ENCODE results near the gene ACAP1. TPM values are rescaled to one million over a fixed set of nuclear protein-coding genes. Genes with fewer than 3 reads are reported as not detected.
A peak's percentile ranks its signal among the peaks of the same experiment; 100 is the strongest.

Gene ACAP1
- total RNA-seq, 1 donor from 2014 or later, result 1.3 TPM

GRCh38 chr17:7317161-7317803 lies 19.0 kb upstream of the ACAP1 start:
- Mint-ChIP-seq H3K36me3 (ENCODE audit: low read depth) (peaks cover 12% of the 10 kb centered on the region), H3K27ac (ENCODE audit: unreplicated experiment) (peak overlapping the region; percentile 12), H3K4me1 (peaks cover 27% of the 10 kb centered on the region), H3K4me3 (peak overlapping the region; percentile 82), H3K9me3 (no peaks in the 10 kb centered on the region), H3K27me3 (ENCODE audit: low read depth) (peaks cover 7% of the 10 kb centered on the region)
- no peak for DNase-seq (ENCODE audit: low read depth, low spot score)
- no peak for TF ChIP-seq CTCF (conservative IDR thresholded peaks at IDR 0.05)

GRCh38 chr17:7318121-7318860 lies 18.0 kb upstream of the ACAP1 start:
- Mint-ChIP-seq H3K27me3 (ENCODE audit: low read depth) (peaks cover 5% of the 10 kb centered on the region), H3K27ac (ENCODE audit: unreplicated experiment) (no peak overlapping the region), H3K36me3 (ENCODE audit: low read depth) (peaks cover 3% of the 10 kb centered on the region), H3K4me3 (peak overlapping the region; percentile 82), H3K9me3 (no peaks in the 10 kb centered on the region), H3K4me1 (peaks cover 19% of the 10 kb centered on the region)
- DNase-seq (ENCODE audit: low read depth, low spot score), result no peak
- no peak for TF ChIP-seq CTCF (conservative IDR thresholded peaks at IDR 0.05)

- Mint-ChIP-seq H3K27me3 (ENCODE audit: low read depth) (no peaks in the 10 kb centered on the region), H3K27ac (ENCODE audit: unreplicated experiment) (no peak overlapping the region), H3K9me3 (no peaks in the 10 kb centered on the region), H3K36me3 (ENCODE audit: low read depth) (peaks cover 3% of the 10 kb centered on the region), H3K4me3 (peak overlapping the region; percentile 20), H3K4me1 (peaks cover 1% of the 10 kb centered on the region)
- TF ChIP-seq CTCF (conservative IDR thresholded peaks at IDR 0.05), result no peak
- DNase-seq (ENCODE audit: low read depth, low spot score), result no peak
These were observed 14.9 kb upstream of the ACAP1 start for GRCh38 chr17:7321466-7321865.

DNA sequence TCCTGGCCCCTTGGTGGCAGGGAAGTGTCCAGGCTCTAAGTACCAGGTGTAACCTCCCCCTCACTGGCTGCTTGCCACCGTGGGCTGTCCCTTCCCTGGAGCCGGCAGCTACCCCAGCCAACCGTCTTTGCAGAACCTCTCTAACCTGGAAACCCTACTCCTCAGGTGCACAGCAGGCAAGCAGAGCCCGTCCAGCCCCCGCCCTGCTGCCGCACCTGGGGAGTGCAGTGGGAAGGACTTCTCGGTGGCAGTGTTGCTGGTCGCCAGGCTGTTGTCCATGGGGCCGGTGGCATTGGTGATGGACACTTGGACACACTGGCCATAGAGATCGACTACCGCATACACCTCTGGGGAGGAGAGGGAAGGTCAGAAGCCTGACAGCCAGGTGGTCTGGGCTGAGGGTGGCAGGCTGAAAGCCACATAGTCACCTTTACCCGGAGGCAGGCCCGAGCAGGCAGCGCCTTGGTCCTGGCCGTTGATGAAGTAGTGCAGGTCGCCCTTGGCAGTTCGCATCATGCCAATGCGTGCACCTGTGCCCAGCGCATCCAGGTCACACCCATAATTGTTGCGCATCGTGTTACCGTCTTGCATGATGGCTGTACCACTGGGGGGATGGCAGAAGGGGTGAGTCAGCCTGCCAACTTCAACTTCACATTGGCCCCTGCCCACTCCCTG lies 13.7 kb upstream of the ACAP1 start:
- Mint-ChIP-seq H3K4me3 (no peak overlapping the region), H3K9me3 (no peaks in the 10 kb centered on the region), H3K27me3 (ENCODE audit: low read depth) (no peaks in the 10 kb centered on the region), H3K4me1 (no peaks in the 10 kb centered on the region), H3K27ac (ENCODE audit: unreplicated experiment) (no peak overlapping the region), H3K36me3 (ENCODE audit: low read depth) (peaks cover 3% of the 10 kb centered on the region)
- DNase-seq (ENCODE audit: low read depth, low spot score), result no peak
- TF ChIP-seq CTCF (conservative IDR thresholded peaks at IDR 0.05), result no peak

- Mint-ChIP-seq H3K4me1 (peaks cover 12% of the 10 kb centered on the region), H3K27ac (ENCODE audit: unreplicated experiment) (no peak overlapping the region), H3K9me3 (no peaks in the 10 kb centered on the region), H3K36me3 (ENCODE audit: low read depth) (peaks cover 3% of the 10 kb centered on the region), H3K27me3 (ENCODE audit: low read depth) (no peaks in the 10 kb centered on the region), H3K4me3 (peak overlapping the region; percentile 79)
- peak; percentile 79 for TF ChIP-seq CTCF (conservative IDR thresholded peaks at IDR 0.05)
- DNase-seq (ENCODE audit: low read depth, low spot score), result peak; percentile 77
These were observed 12.4 kb upstream of the ACAP1 start for GRCh38 chr17:7323731-7324437.
